Measurements from ENCODE around the gene ZG16B.

GRCh38 chr16:2874912-2875362 is 44.8 kb downstream of the ZG16B start:
- TF ChIP-seq CTCF (IDR thresholded peaks at IDR 0.05) = peak; percentile 62 to 99 (median 96)
- no peak for TF ChIP-seq POLR2A (IDR thresholded peaks at IDR 0.05)
